Measurements from ENCODE around the gene GNPTG.

Gene GNPTG

GRCh38 chr16:1390239-1390779 lies 38.6 kb downstream of the GNPTG start:
- Histone ChIP-seq H3K27ac (no peak overlapping the region), H3K4me3 (no peak overlapping the region)
- DNase-seq (ENCODE audit: low spot score), result no peak
- TF ChIP-seq CTCF (IDR thresholded peaks at IDR 0.05), result no peak

- DNase-seq (ENCODE audit: low spot score), result no peak
- no peak for TF ChIP-seq CTCF (IDR thresholded peaks at IDR 0.05)
- no peak overlapping the region for H3K27ac ChIP-seq
- H3K4me3 ChIP-seq, result no peak overlapping the region
These were observed 41.1 kb downstream of the GNPTG start for GRCh38 chr16:1392826-1393225.

- Histone ChIP-seq H3K4me3 (no peak overlapping the region), H3K27ac (no peak overlapping the region)
- no peak for TF ChIP-seq CTCF (IDR thresholded peaks at IDR 0.05)
- no peak for DNase-seq (ENCODE audit: low spot score)
These were observed 42.0 kb downstream of the GNPTG start for GRCh38 chr16:1393613-1394176.

GRCh38 chr16:1394367-1394951 lies 42.7 kb downstream of the GNPTG start:
- TF ChIP-seq CTCF (IDR thresholded peaks at IDR 0.05), result no peak
- DNase-seq (ENCODE audit: low spot score), result no peak
- H3K27ac ChIP-seq, result no peak overlapping the region
- H3K4me3 ChIP-seq, result no peak overlapping the region

GRCh38 chr16:1395444-1396031 lies 43.8 kb downstream of the GNPTG start:
- no peak overlapping the region for H3K4me3 ChIP-seq
- no peak for TF ChIP-seq CTCF (IDR thresholded peaks at IDR 0.05)
- no peak overlapping the region for H3K27ac ChIP-seq
- DNase-seq (ENCODE audit: low spot score), result no peak

- H3K27ac ChIP-seq, result no peak overlapping the region
- no peak for DNase-seq (ENCODE audit: low spot score)
- H3K4me3 ChIP-seq, result no peak overlapping the region
- TF ChIP-seq CTCF (IDR thresholded peaks at IDR 0.05), result no peak
These were observed 46.0 kb downstream of the GNPTG start for GRCh38 chr16:1397779-1398178.

- no peak for DNase-seq (ENCODE audit: low spot score)
- no peak for TF ChIP-seq CTCF (IDR thresholded peaks at IDR 0.05)
- Histone ChIP-seq H3K4me3 (no peak overlapping the region), H3K27ac (no peak overlapping the region)
These were observed 46.6 kb downstream of the GNPTG start for GRCh38 chr16:1398351-1398750.

Measured in coronary artery (tissue), 2 donors.